Lung (tissue), 12 donors: Measurements from ENCODE around the gene RRAS. TPM values are rescaled to one million over a fixed set of nuclear protein-coding genes. Genes with fewer than 3 reads are reported as not detected.

Experiments used
- ATAC-seq: fragments of 200-7000 bp; cut with Tn5 transposase; one replicate; pipeline ENCODE4 v1.9.1; 2020; ENCODE audit warnings: moderate number of reproducible peaks; ENCODE audit not compliant: insufficient read depth, low FRiP score
- DNase-seq, 3 donors: peaks; one replicate each; pipeline ENCODE4 v3.0.0-alpha.2; 2013 to 2017
- H3K27ac ChIP-seq, 2 donors: one replicate each; pipeline ENCODE4 v1.5.1; 2013; ENCODE audit warnings: mild to moderate bottlenecking in 2 of 2, moderate library complexity in 2 of 2, control low read depth in 1 of 2, inconsistent platforms in 1 of 2, low read depth in 1 of 2, low read length in 1 of 2
- H3K27me3 ChIP-seq, 3 donors: one replicate each; pipeline ENCODE4 v1.5.1; 2013; ENCODE audit warnings: low read length in 2 of 3; ENCODE audit not compliant: control insufficient read depth in 3 of 3, insufficient read depth in 3 of 3
- H3K36me3 ChIP-seq, 4 donors: one replicate each; pipeline ENCODE4 v1.5.1; 2013; ENCODE audit warnings: low read length in 4 of 4, mild to moderate bottlenecking in 1 of 4, moderate library complexity in 1 of 4; ENCODE audit not compliant: control insufficient read depth in 4 of 4, insufficient read depth in 4 of 4
- H3K4me1 ChIP-seq, 5 donors: one replicate each; pipeline ENCODE4 v1.5.1; 2013; ENCODE audit warnings: low read length in 5 of 5, mild to moderate bottlenecking in 2 of 5, moderate library complexity in 1 of 5; ENCODE audit not compliant: control insufficient read depth in 5 of 5, insufficient read depth in 5 of 5
- H3K4me3 ChIP-seq: one replicate; pipeline ENCODE4 v1.5.1; 2013; ENCODE audit warnings: mild to moderate bottlenecking, control low read depth, moderate library complexity
- H3K9ac ChIP-seq, 2 donors: one replicate each; pipeline ENCODE4 v1.5.1; 2013; ENCODE audit warnings: low read length in 2 of 2, control low read depth in 1 of 2; ENCODE audit not compliant: insufficient read depth in 1 of 2
- H3K9me3 ChIP-seq, 4 donors: one replicate each; pipeline ENCODE4 v1.5.1; 2013; ENCODE audit warnings: low read length in 3 of 4, mild to moderate bottlenecking in 1 of 4, moderate library complexity in 1 of 4; ENCODE audit not compliant: control insufficient read depth in 4 of 4, insufficient read depth in 3 of 4
- WGBS, 2 donors: extraction: QIAGEN DNeasy Blood & Tissue Kit; methylation state at CpG; one replicate each; pipeline ENCODE4 v1.1.7; 2013; 5-methylcytosine and 5-hydroxymethylcytosine counted together
- polyA plus RNA-seq, 2 donors: library from polyadenylated mRNA; stranded (reverse); fragments of 200-250 nt; gene quantifications; one replicate each; pipeline ENCODE4 v1.2.1, GENCODE V29; 2013
- total RNA-seq, 2 donors: library from RNA; depleted of rRNA in 1 of 2; stranded (reverse); fragments of >200 nt in 1 of 2; gene quantifications; one replicate each; pipeline ENCODE4 v1.2.1, GENCODE V29; 2014 to 2021
- TF ChIP-seq, protein P1 (sequence below): IDR thresholded peaks from 2 replicates; pipeline ENCODE4 v1.5.1; 2012; ENCODE audit warnings: mild to moderate bottlenecking; ENCODE audit errors: control extremely low read depth, extremely low read depth
- donor health status: control.
- donor health status: control.
- donor health status: Bipolar disorder and iron deficiency.
- donor health status: healthy.
- donor health status: DM: yes; HTN: yes; CAD: no.

RRAS gene
- total and polyA plus RNA-seq, 4 donors, result 26.3 to 180 (median 106) TPM

GRCh38 chr19:49652551-49653465 lies 12.9 kb upstream of the RRAS start:
- no peaks in the 10 kb centered on the region for H3K4me1 ChIP-seq
- no peaks in the 10 kb centered on the region for H3K27me3 ChIP-seq
- no peak overlapping the region for H3K4me3 ChIP-seq
- DNase-seq (no peak), ATAC-seq (no peak)
- no peak overlapping the region for H3K9ac ChIP-seq
- WGBS, 2 donors, result 94 to 95% methylated on average over 41 to 58 of the region's 58 CpGs
- peaks cover 11 to 80% (median 27%) of the 10 kb centered on the region in 4 donors for H3K36me3 ChIP-seq
- no peak overlapping the region for H3K27ac ChIP-seq
- TF ChIP-seq, protein P1, sequence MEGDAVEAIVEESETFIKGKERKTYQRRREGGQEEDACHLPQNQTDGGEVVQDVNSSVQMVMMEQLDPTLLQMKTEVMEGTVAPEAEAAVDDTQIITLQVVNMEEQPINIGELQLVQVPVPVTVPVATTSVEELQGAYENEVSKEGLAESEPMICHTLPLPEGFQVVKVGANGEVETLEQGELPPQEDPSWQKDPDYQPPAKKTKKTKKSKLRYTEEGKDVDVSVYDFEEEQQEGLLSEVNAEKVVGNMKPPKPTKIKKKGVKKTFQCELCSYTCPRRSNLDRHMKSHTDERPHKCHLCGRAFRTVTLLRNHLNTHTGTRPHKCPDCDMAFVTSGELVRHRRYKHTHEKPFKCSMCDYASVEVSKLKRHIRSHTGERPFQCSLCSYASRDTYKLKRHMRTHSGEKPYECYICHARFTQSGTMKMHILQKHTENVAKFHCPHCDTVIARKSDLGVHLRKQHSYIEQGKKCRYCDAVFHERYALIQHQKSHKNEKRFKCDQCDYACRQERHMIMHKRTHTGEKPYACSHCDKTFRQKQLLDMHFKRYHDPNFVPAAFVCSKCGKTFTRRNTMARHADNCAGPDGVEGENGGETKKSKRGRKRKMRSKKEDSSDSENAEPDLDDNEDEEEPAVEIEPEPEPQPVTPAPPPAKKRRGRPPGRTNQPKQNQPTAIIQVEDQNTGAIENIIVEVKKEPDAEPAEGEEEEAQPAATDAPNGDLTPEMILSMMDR, result no peak
- H3K9me3 ChIP-seq, result no peaks in the 10 kb centered on the region

GRCh38 chr19:49651820-49652550 lies 12.0 kb upstream of the RRAS start:
- no peak overlapping the region for H3K27ac ChIP-seq
- H3K27me3 ChIP-seq, result no peaks in the 10 kb centered on the region
- H3K9me3 ChIP-seq, result no peaks in the 10 kb centered on the region
- H3K4me3 ChIP-seq, result no peak overlapping the region
- H3K4me1 ChIP-seq, result no peaks in the 10 kb centered on the region
- TF ChIP-seq, protein P1, result no peak
- WGBS, 2 donors, result 97 to 98% methylated on average over 90 to 110 of the region's 110 CpGs
- no peak overlapping the region for H3K9ac ChIP-seq
- ATAC-seq, result no peak
- peaks cover 10 to 80% (median 26%) of the 10 kb centered on the region in 4 donors for H3K36me3 ChIP-seq
- no peak for DNase-seq

DNA sequence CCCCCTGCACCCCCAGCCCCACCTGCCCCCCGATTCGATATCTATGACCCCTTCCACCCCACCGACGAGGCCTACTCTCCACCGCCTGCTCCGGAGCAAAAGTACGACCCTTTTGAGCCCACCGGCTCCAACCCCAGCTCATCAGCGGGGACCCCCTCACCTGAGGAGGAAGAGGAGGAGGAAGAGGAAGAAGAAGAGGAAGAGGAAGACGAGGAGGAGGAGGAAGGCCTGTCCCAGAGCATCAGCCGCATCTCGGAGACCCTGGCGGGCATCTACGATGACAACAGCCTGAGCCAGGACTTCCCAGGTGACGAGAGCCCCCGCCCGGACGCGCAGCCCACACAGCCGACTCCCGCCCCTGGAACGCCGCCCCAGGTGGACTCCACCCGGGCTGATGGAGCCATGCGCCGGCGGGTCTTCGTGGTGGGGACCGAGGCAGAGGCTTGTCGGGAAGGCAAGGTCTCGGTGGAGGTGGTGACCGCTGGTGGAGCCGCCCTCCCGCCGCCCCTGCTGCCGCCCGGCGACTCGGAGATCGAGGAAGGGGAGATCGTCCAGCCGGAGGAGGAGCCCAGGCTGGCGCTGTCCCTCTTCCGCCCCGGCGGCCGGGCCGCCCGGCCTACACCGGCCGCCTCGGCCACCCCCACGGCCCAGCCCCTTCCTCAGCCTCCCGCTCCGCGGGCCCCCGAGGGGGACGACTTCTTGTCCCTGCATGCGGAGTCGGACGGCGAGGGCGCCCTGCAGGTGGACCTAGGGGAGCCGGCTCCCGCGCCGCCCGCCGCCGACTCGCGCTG lies 11.3 kb upstream of the RRAS start:
- 97% methylated on average over 59 to 72 of the region's 72 CpGs for whole genome bisulfite sequencing, 2 donors
- H3K9ac ChIP-seq, result no peak overlapping the region
- no peaks in the 10 kb centered on the region for H3K4me1 ChIP-seq
- no peak overlapping the region for H3K27ac ChIP-seq
- ATAC-seq (no peak), DNase-seq (no peak)
- no peaks in the 10 kb centered on the region for H3K9me3 ChIP-seq
- no peak overlapping the region for H3K4me3 ChIP-seq
- peaks cover 10 to 81% (median 25%) of the 10 kb centered on the region in 4 donors for H3K36me3 ChIP-seq
- H3K27me3 ChIP-seq, result no peaks in the 10 kb centered on the region
- TF ChIP-seq, protein P1, result no peak
